Retinal pigment epithelial cell (primary cell): ENCODE results near the gene TMEM273.

Experiments used
- DNase-seq: peaks from one replicate; pipeline ENCODE4 v3.0.0-alpha.2; 2010; ENCODE audit warnings: low read depth
- H3K4me3 ChIP-seq: 2 replicates; pipeline ENCODE4 v1.5.1; 2011; ENCODE audit warnings: mild to moderate bottlenecking, low read length, control low read depth, moderate library complexity
- TF ChIP-seq, protein P1 (sequence below): conservative IDR thresholded peaks from 2 replicates; pipeline ENCODE4 v1.5.1; 2011; ENCODE audit warnings: low read depth, low read length, control low read depth, inconsistent platforms

The TMEM273 gene

DNA sequence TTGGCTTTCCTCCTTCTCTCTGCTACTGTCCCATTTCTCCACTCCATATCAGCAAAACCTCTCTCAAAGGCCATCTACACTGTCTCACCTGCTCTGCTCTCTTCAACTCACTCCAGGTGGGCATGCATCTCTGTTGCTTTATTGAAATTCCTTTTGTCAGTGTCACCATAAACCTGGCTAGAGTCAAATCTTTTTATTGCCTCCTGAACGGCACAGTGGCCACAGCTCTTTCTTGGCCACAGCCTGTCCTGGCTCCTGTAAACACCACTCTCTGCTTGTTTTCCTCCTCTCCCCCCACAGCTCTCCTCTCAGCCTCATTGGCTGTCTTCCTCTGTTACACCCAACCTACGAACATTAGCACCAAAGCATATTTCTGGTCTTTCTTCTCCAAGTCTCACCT, 31.1 kb upstream of the TMEM273 start:
- no peak overlapping the region for H3K4me3 ChIP-seq
- TF ChIP-seq, protein P1, sequence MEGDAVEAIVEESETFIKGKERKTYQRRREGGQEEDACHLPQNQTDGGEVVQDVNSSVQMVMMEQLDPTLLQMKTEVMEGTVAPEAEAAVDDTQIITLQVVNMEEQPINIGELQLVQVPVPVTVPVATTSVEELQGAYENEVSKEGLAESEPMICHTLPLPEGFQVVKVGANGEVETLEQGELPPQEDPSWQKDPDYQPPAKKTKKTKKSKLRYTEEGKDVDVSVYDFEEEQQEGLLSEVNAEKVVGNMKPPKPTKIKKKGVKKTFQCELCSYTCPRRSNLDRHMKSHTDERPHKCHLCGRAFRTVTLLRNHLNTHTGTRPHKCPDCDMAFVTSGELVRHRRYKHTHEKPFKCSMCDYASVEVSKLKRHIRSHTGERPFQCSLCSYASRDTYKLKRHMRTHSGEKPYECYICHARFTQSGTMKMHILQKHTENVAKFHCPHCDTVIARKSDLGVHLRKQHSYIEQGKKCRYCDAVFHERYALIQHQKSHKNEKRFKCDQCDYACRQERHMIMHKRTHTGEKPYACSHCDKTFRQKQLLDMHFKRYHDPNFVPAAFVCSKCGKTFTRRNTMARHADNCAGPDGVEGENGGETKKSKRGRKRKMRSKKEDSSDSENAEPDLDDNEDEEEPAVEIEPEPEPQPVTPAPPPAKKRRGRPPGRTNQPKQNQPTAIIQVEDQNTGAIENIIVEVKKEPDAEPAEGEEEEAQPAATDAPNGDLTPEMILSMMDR: no peak
- no peak for DNase-seq

DNA sequence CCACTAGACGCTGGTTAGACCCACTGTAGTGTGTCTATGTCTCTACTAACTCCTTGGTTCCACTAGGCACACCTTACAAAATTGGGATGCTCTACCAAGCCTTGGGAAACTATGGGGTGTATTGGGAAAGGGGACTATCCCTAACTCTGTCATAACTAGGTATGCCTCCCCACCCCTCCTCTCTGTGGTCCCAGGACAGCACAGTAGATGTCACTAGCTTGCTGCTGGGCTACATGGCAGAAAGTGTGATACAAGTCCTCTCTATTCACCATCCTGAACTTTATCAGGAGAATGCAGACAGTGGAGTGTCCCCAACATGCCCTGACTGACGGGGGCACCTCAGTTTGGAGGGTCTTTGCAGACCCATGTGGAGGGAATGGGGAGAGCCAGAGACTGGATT, 30.3 kb upstream of the TMEM273 start:
- TF ChIP-seq, protein P1: no peak
- DNase-seq: no peak
- H3K4me3 ChIP-seq: no peak overlapping the region

DNA sequence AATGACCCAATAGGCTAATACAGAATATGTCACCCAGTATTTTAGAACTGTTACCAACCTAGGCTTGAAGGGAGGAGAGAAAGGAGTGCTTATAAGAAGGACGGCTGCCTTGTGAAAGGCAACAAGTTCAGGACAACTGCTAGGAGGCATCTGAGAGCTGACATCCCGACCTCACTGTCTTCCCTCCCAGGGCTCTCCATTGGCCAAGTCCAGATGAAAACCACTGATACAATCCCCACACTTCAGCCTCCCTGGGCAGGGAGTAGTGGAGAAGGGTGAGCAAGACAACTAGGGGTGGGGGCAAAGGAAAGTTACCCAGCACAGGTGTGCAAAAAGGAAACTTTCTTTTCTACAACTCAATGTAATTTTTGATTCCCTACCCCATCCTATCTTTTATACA, 29.5 kb upstream of the TMEM273 start:
- TF ChIP-seq, protein P1: no peak
- no peak for DNase-seq
- no peak overlapping the region for H3K4me3 ChIP-seq

GRCh38 chr10:49213211-49213610, 25.0 kb upstream of the TMEM273 start:
- TF ChIP-seq, protein P1: no peak

GRCh38 chr10:49212783-49213182, 24.6 kb upstream of the TMEM273 start:
- TF ChIP-seq, protein P1: no peak
- no peak for DNase-seq
- no peak overlapping the region for H3K4me3 ChIP-seq

More at GRCh38 chr10:49213211-49213610, 25.0 kb upstream of the TMEM273 start:
- DNase-seq: no peak
- no peak overlapping the region for H3K4me3 ChIP-seq

DNA sequence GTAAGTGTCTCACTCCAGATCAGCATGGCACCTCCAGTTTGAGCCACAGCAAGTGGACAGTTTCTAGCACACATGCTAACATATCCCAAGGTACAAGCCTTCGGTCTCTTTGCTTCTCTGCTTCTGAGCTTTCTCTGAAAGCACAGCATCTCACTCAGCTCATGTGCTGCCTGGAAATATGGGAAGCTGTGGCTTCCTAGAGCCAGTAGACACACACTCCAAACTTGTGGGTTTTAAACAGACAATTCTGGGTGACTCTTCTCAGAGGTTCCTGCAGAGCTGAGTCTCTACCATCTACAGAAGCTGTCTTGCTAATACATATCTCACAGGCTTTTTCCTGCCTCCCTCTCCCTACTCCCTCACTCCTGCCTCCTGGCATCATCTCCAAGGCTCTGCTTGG, 23.9 kb upstream of the TMEM273 start:
- TF ChIP-seq, protein P1: no peak
- DNase-seq: no peak
- H3K4me3 ChIP-seq: no peak overlapping the region

- TF ChIP-seq, protein P1: no peak
- DNase-seq: no peak
- H3K4me3 ChIP-seq: no peak overlapping the region
Observed at GRCh38 chr10:49208996-49209395, 20.8 kb upstream of the TMEM273 start.
